Neural cell (in vitro differentiated cells): Measurements from ENCODE around the gene BRAF. TPM values are rescaled to one million over a fixed set of nuclear protein-coding genes. Genes with fewer than 3 reads are reported as not detected.

Experiments
- H2AFZ ChIP-seq: fragments of 200-600, 300-800 bp; sonication (generic), shearing (Covaris generic); 2 replicates; pipeline ENCODE4 v1.6.0; 2014; ENCODE audit warnings: low read depth, mild to moderate bottlenecking, antibody characterized with exemption, low read length, moderate library complexity
- H3F3A ChIP-seq: fragments of 200-600 bp; shearing (Covaris generic); 2 replicates; pipeline ENCODE4 v1.6.1; 2016; ENCODE audit warnings: mild to moderate bottlenecking, moderate library complexity, mixed read lengths, antibody characterized with exemption, low read length; ENCODE audit not compliant: insufficient read depth, poor library complexity, severe bottlenecking
- H3K27ac ChIP-seq: fragments of 200-600, 300-800 bp; sonication (generic), shearing (Covaris generic); 2 replicates; pipeline ENCODE4 v1.5.1; 2014; ENCODE audit warnings: mild to moderate bottlenecking, low read length, moderate library complexity
- H3K27me3 ChIP-seq: fragments of 300-800, 200-600 bp; sonication (generic), shearing (Covaris generic); 2 replicates; pipeline ENCODE4 v1.6.0; 2014; ENCODE audit warnings: mild to moderate bottlenecking, low read depth, low read length, moderate library complexity; ENCODE audit not compliant: insufficient read depth
- H3K36me3 ChIP-seq: fragments of 300-800, 200-600 bp; sonication (generic), shearing (Covaris generic); 2 replicates; pipeline ENCODE4 v1.5.1; 2014; ENCODE audit warnings: mild to moderate bottlenecking, antibody characterized with exemption, low read length, moderate library complexity; ENCODE audit not compliant: insufficient read depth
- H3K4me2 ChIP-seq: fragments of 300-800, 200-600 bp; sonication (generic), shearing (Covaris generic); 2 replicates; pipeline ENCODE4 v1.6.0; 2014; ENCODE audit warnings: mild to moderate bottlenecking, low read length
- H3K4me3 ChIP-seq: fragments of 300-800, 200-600 bp; sonication (generic), shearing (Covaris generic); 2 replicates; pipeline ENCODE4 v1.5.1; 2014; ENCODE audit warnings: mild to moderate bottlenecking, low read length, moderate library complexity
- H3K79me2 ChIP-seq: fragments of 200-600 bp; shearing (Covaris generic); replicated peaks from 2 replicates; pipeline ENCODE4 v1.6.0; 2014; ENCODE audit warnings: mild to moderate bottlenecking, low read length, moderate library complexity; ENCODE audit not compliant: insufficient read depth
- H3K9ac ChIP-seq: fragments of 300-800, 200-600 bp; sonication (generic), shearing (Covaris generic); 2 replicates; pipeline ENCODE4 v1.6.1; 2016; ENCODE audit warnings: mild to moderate bottlenecking, low read length, mixed read lengths
- H3K9me2 ChIP-seq: fragments of 200-600 bp; shearing (Covaris generic); 2 replicates; pipeline ENCODE4 v1.6.1; 2016; ENCODE audit warnings: mild to moderate bottlenecking, low read length, mixed read lengths; ENCODE audit not compliant: insufficient read depth
- H3K9me3 ChIP-seq: fragments of 200-600, 300-800 bp; sonication (generic), shearing (Covaris generic); 2 replicates; pipeline ENCODE4 v1.6.1; 2016; ENCODE audit warnings: mild to moderate bottlenecking, mixed run types, low read length, moderate library complexity, mixed read lengths
- H4K20me1 ChIP-seq: fragments of 200-600 bp; shearing (Covaris generic); 2 replicates; pipeline ENCODE4 v1.6.1; 2016; ENCODE audit warnings: mild to moderate bottlenecking, mixed run types; ENCODE audit not compliant: insufficient read depth
- CTCF ChIP-seq: fragments of 450-650 bp; IDR thresholded peaks from 2 replicates; pipeline ENCODE4 v1.5.1; 2014; ENCODE audit warnings: antibody characterized with exemption, mild to moderate bottlenecking, moderate library complexity; ENCODE audit not compliant: poor library complexity, severe bottlenecking
- EP300 ChIP-seq: fragments of 450-650 bp; conservative IDR thresholded peaks from 2 replicates; pipeline ENCODE4 v1.6.1; 2014; ENCODE audit warnings: antibody characterized with exemption, mild to moderate bottlenecking, moderate library complexity; ENCODE audit not compliant: poor library complexity, severe bottlenecking
- EZH2 ChIP-seq: fragments of 200-600, 300-800 bp; shearing (Covaris generic), sonication (generic); IDR thresholded peaks from 2 replicates; pipeline ENCODE4 v1.6.1; 2014; ENCODE audit warnings: antibody characterized with exemption, low read length, borderline replicate concordance, mild to moderate bottlenecking; ENCODE audit not compliant: insufficient read depth, poor library complexity, severe bottlenecking
- MXI1 ChIP-seq: fragments of 450-650 bp; conservative IDR thresholded peaks from 2 replicates; pipeline ENCODE4 v1.6.1; 2014; ENCODE audit warnings: antibody characterized with exemption, mild to moderate bottlenecking; ENCODE audit not compliant: poor library complexity, severe bottlenecking
- POLR2AphosphoS5 ChIP-seq: IDR thresholded peaks from 2 replicates; pipeline ENCODE4 v1.6.1; 2012
- RAD21 ChIP-seq: fragments of 450-650 bp; conservative IDR thresholded peaks from 2 replicates; pipeline ENCODE4 v1.6.1; 2014; ENCODE audit warnings: antibody characterized with exemption, mild to moderate bottlenecking, moderate library complexity
- REST ChIP-seq: IDR thresholded peaks from 2 replicates; pipeline ENCODE4 v1.6.1; 2012; ENCODE audit warnings: borderline replicate concordance
- SMC3 ChIP-seq: fragments of 450-650 bp; conservative IDR thresholded peaks from 2 replicates; pipeline ENCODE4 v1.6.1; 2014; ENCODE audit warnings: antibody characterized with exemption, mild to moderate bottlenecking, moderate library complexity; ENCODE audit not compliant: poor library complexity
- TAF1 ChIP-seq: IDR thresholded peaks from 2 replicates; pipeline ENCODE4 v1.6.1; 2012; ENCODE audit warnings: low read depth
- polyA plus RNA-seq: library from polyadenylated mRNA; depleted of rRNA; stranded (reverse); fragments of >200 nt; gene quantifications from 2 replicates; pipeline ENCODE4 v1.2.3, GENCODE V29; 2014

The BRAF gene
- polyA plus RNA-seq, 1 donor from 2014 or later = 31.7 TPM

GRCh38 chr7:140922741-140923345 lies 1.9 kb downstream of the BRAF start:
- peak overlapping the region; percentile 92 for H3K27ac ChIP-seq
- H3K36me3 ChIP-seq = no peaks in the 10 kb centered on the region
- peaks cover 64% of the 10 kb centered on the region for H3K79me2 ChIP-seq
- no peaks in the 10 kb centered on the region for H3K9me2 ChIP-seq
- peak overlapping the region; percentile 98 for H3K9ac ChIP-seq
- H3K4me2 ChIP-seq = peak overlapping the region; percentile 98
- H4K20me1 ChIP-seq = no peaks in the 10 kb centered on the region
- TF ChIP-seq MXI1 = no peak
- TF ChIP-seq SMC3 = no peak
- no peak for TF ChIP-seq EZH2
- no peak for TF ChIP-seq REST
- no peak for TF ChIP-seq RAD21
- no peak for TF ChIP-seq CTCF
- TF ChIP-seq TAF1 = no peak
- no peak for TF ChIP-seq POLR2AphosphoS5
- no peak for TF ChIP-seq EP300
- H3K4me3 ChIP-seq = peak overlapping the region; percentile 85
- H3K27me3 ChIP-seq = no peaks in the 10 kb centered on the region
- H3K9me3 ChIP-seq = peaks cover 7% of the 10 kb centered on the region
- no peaks in the 10 kb centered on the region for H3F3A ChIP-seq
- H2AFZ ChIP-seq = no peak overlapping the region

- TF ChIP-seq TAF1 (no peak), SMC3 (no peak), RAD21 (no peak), EZH2 (no peak), CTCF (no peak), REST (no peak), POLR2AphosphoS5 (no peak), MXI1 (no peak), EP300 (no peak)
- no peaks in the 10 kb centered on the region for H3K36me3 ChIP-seq
- no peaks in the 10 kb centered on the region for H4K20me1 ChIP-seq
- H3K9me3 ChIP-seq = peaks cover 7% of the 10 kb centered on the region
- H3F3A ChIP-seq = no peaks in the 10 kb centered on the region
- no peak overlapping the region for H3K27ac ChIP-seq
- no peaks in the 10 kb centered on the region for H3K27me3 ChIP-seq
- H3K9me2 ChIP-seq = no peaks in the 10 kb centered on the region
- peak overlapping the region; percentile 98 for H3K4me2 ChIP-seq
- H3K4me3 ChIP-seq = peak overlapping the region; percentile 85
- H3K79me2 ChIP-seq = peaks cover 85% of the 10 kb centered on the region
- no peak overlapping the region for H3K9ac ChIP-seq
- no peak overlapping the region for H2AFZ ChIP-seq
These were observed 4.0 kb downstream of the BRAF start for GRCh38 chr7:140920745-140921144.
